DMS153 treated with DMSO at 0.1 percent for 48 hours (cell line): ENCODE measurements around the gene METTL1.
"Not testable (repeated sequence)": the region's sequence is repeated elsewhere in the genome, so short reads cannot be mapped to it uniquely, and the experiment has no call there.

Experiments
- DNase-seq: peaks from one replicate; lab custom pipeline; 2025; ENCODE audit not compliant: unreplicated experiment; lab: John Stamatoyannopoulos, UW

METTL1 gene

GRCh38 chr12:57724936-57725740, 46.8 kb downstream of the METTL1 start:
- no peak for DNase-seq

GRCh38 chr12:57724003-57724935, 47.6 kb downstream of the METTL1 start:
- DNase-seq, result no peak

- DNase-seq, result no peak
Observed at GRCh38 chr12:57723630-57723962, 48.3 kb downstream of the METTL1 start.

- DNase-seq, result no peak
Observed at GRCh38 chr12:57722716-57723629, 48.9 kb downstream of the METTL1 start.

GRCh38 chr12:57721846-57722608, 49.9 kb downstream of the METTL1 start:
- DNase-seq, result not testable (repeated sequence)

GRCh38 chr12:57720606-57721595, 51.0 kb downstream of the METTL1 start:
- DNase-seq, result no peak

- no peak for DNase-seq
Observed at GRCh38 chr12:57719777-57720605, 51.9 kb downstream of the METTL1 start.

GRCh38 chr12:57718641-57719528, 53.0 kb downstream of the METTL1 start:
- DNase-seq, result no peak
